ENCODE measurements around the gene XXYLT1.

DNA sequence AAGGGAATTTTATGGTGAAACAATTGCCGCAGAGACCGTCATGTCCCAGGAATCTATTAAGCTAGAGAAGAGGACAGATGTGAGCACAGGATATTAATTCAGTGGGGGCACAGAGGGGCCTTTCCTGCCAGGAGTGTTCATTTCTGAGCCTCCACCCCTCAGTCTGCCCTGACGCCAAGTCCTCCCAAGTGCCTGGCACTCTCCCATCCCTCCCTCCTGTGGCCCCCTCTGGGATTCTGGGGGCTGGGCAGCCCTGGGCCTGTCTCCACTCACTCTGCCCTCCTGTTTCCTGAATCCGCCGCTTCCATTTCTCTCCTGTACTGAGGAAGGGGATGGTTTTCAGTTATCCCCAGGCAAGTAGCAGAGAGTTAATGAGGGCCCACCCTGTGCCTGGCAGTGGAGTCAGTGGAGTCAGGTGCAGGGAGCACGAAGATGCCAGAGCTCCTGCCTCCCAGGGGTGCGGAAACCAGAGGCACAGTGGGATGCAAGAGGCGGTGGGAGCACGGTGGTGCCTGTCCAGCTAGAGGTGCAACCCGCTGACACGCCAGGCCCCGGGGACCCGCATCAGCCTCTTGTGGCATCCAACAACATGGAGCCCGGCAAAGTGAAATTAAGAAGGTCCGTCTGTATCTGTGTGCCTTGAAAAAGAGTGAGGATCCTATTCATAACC lies 212.5 kb downstream of the XXYLT1 start:
- TF ChIP-seq, protein P1, sequence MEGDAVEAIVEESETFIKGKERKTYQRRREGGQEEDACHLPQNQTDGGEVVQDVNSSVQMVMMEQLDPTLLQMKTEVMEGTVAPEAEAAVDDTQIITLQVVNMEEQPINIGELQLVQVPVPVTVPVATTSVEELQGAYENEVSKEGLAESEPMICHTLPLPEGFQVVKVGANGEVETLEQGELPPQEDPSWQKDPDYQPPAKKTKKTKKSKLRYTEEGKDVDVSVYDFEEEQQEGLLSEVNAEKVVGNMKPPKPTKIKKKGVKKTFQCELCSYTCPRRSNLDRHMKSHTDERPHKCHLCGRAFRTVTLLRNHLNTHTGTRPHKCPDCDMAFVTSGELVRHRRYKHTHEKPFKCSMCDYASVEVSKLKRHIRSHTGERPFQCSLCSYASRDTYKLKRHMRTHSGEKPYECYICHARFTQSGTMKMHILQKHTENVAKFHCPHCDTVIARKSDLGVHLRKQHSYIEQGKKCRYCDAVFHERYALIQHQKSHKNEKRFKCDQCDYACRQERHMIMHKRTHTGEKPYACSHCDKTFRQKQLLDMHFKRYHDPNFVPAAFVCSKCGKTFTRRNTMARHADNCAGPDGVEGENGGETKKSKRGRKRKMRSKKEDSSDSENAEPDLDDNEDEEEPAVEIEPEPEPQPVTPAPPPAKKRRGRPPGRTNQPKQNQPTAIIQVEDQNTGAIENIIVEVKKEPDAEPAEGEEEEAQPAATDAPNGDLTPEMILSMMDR (IDR thresholded peaks at IDR 0.05), result no peak
- TF ChIP-seq POLR2A (IDR thresholded peaks at IDR 0.05), result no peak
